NCI-H187 treated with DMSO at 0.1 percent for 48 hours (cell line): Measurements from ENCODE around the gene RPL3.

Experiments
- DNase-seq: peaks from one replicate; lab custom pipeline; 2025; lab: John Stamatoyannopoulos, UW

The RPL3 gene

GRCh38 chr22:39317084-39317774 lies 2.2 kb downstream of the RPL3 start:
- DNase-seq = no peak

- no peak for DNase-seq
Observed at GRCh38 chr22:39316440-39317083, 2.9 kb downstream of the RPL3 start.

GRCh38 chr22:39315389-39315788 lies 4.0 kb downstream of the RPL3 start:
- no peak for DNase-seq

GRCh38 chr22:39314251-39314971 lies 5.0 kb downstream of the RPL3 start:
- DNase-seq = no peak

GRCh38 chr22:39313258-39314001 lies 6.0 kb downstream of the RPL3 start:
- DNase-seq = no peak

- DNase-seq = no peak
Observed at GRCh38 chr22:39312410-39312809, 7.0 kb downstream of the RPL3 start.

GRCh38 chr22:39311592-39312400 lies 7.6 kb downstream of the RPL3 start:
- no peak for DNase-seq

- DNase-seq = no peak
Observed at GRCh38 chr22:39309881-39310714, 9.3 kb downstream of the RPL3 start.

GRCh38 chr22:39309364-39309861 lies 10.0 kb downstream of the RPL3 start:
- DNase-seq = no peak

GRCh38 chr22:39308614-39309363 lies 10.6 kb downstream of the RPL3 start:
- no peak for DNase-seq

- no peak for DNase-seq
Observed at GRCh38 chr22:39306456-39307361, 12.7 kb downstream of the RPL3 start.

GRCh38 chr22:39303892-39304671 lies 15.3 kb downstream of the RPL3 start:
- DNase-seq = no peak

GRCh38 chr22:39303358-39303757 lies 16.1 kb downstream of the RPL3 start:
- DNase-seq = no peak

- no peak for DNase-seq
Observed at GRCh38 chr22:39302431-39302960, 16.9 kb downstream of the RPL3 start.

- no peak for DNase-seq
Observed at GRCh38 chr22:39301926-39302325, 17.5 kb downstream of the RPL3 start.

GRCh38 chr22:39301108-39301507 lies 18.3 kb downstream of the RPL3 start:
- no peak for DNase-seq

- DNase-seq = no peak
Observed at GRCh38 chr22:39300186-39300830, 19.1 kb downstream of the RPL3 start.
